ENCODE data around the gene EPHA3.

Gene EPHA3

GRCh38 chr3:89234620-89235019 lies 127.2 kb downstream of the EPHA3 start:
- no peak for DNase-seq

GRCh38 chr3:89238846-89239245 lies 131.4 kb downstream of the EPHA3 start:
- DNase-seq: no peak

GRCh38 chr3:89239774-89240173 lies 132.4 kb downstream of the EPHA3 start:
- no peak for DNase-seq

GRCh38 chr3:89245612-89246011 lies 138.2 kb downstream of the EPHA3 start:
- no peak for DNase-seq

- DNase-seq: no peak
Observed at GRCh38 chr3:89246326-89246725, 138.9 kb downstream of the EPHA3 start.

GRCh38 chr3:89250742-89251141 lies 143.3 kb downstream of the EPHA3 start:
- no peak for DNase-seq

- DNase-seq: no peak
Observed at GRCh38 chr3:89252016-89252415, 144.6 kb downstream of the EPHA3 start.

- DNase-seq: peak; percentile 5
Observed at GRCh38 chr3:89252860-89253259, 145.4 kb downstream of the EPHA3 start.

GRCh38 chr3:89256395-89256794 lies 149.0 kb downstream of the EPHA3 start:
- DNase-seq: no peak

GRCh38 chr3:89256882-89257281 lies 149.5 kb downstream of the EPHA3 start:
- DNase-seq: no peak

GRCh38 chr3:89260721-89261120 lies 153.3 kb downstream of the EPHA3 start:
- no peak for DNase-seq

- no peak for DNase-seq
Observed at GRCh38 chr3:89261673-89262072, 154.3 kb downstream of the EPHA3 start.

- DNase-seq: no peak
Observed at GRCh38 chr3:89262309-89262929, 155.0 kb downstream of the EPHA3 start.

- no peak for DNase-seq
Observed at GRCh38 chr3:89264037-89264560, 156.7 kb downstream of the EPHA3 start.

- DNase-seq: no peak
Observed at GRCh38 chr3:89266074-89266473, 158.7 kb downstream of the EPHA3 start.

GRCh38 chr3:89268059-89268458 lies 160.6 kb downstream of the EPHA3 start:
- DNase-seq: no peak

- no peak for DNase-seq
Observed at GRCh38 chr3:89270201-89270600, 162.8 kb downstream of the EPHA3 start.

- DNase-seq: no peak
Observed at GRCh38 chr3:89275001-89275400, 167.6 kb downstream of the EPHA3 start.

GRCh38 chr3:89276116-89276515 lies 168.7 kb downstream of the EPHA3 start:
- no peak for DNase-seq

GRCh38 chr3:89278302-89279025 lies 171.0 kb downstream of the EPHA3 start:
- DNase-seq: no peak

- no peak for DNase-seq
Observed at GRCh38 chr3:89280301-89280700, 172.9 kb downstream of the EPHA3 start.

- DNase-seq: no peak
Observed at GRCh38 chr3:89280822-89281365, 173.5 kb downstream of the EPHA3 start.

- DNase-seq: no peak
Observed at GRCh38 chr3:89287902-89288508, 180.6 kb downstream of the EPHA3 start.
